Neutrophil (primary cell): Measurements from ENCODE around the gene C1orf52.

Source experiments
- H3K27ac ChIP-seq: fragments of 200-600 bp; sonication (generic); 2 replicates; pipeline ENCODE4 v1.5.1; 2016; ENCODE audit warnings: mild to moderate bottlenecking, moderate library complexity
- H3K27me3 ChIP-seq: fragments of 200-600 bp; sonication (generic); 2 replicates; pipeline ENCODE4 v1.6.0; 2016; ENCODE audit warnings: mild to moderate bottlenecking
- H3K36me3 ChIP-seq: fragments of 200-600 bp; sonication (generic); 2 replicates; pipeline ENCODE4 v1.5.1; 2017
- H3K4me1 ChIP-seq, 2 experiments: fragments of 200-600 bp in 1 of 2; sonication (generic) in 1 of 2; 1 replicate in 1 of 2; 2 replicates in 1 of 2; pipeline versions ENCODE4 v1.5.1 to v1.6.1; 2013 to 2016; ENCODE audit warnings: low read depth in 1 of 2, low read length in 1 of 2, mild to moderate bottlenecking in 1 of 2, moderate library complexity in 1 of 2; ENCODE audit not compliant: control insufficient read depth in 1 of 2, insufficient read depth in 1 of 2
- H3K4me3 ChIP-seq, 2 experiments: fragments of 200-600 bp in 1 of 2; sonication (generic) in 1 of 2; 1 replicate in 1 of 2; 2 replicates in 1 of 2; pipeline ENCODE4 v1.5.1; 2013 to 2016; ENCODE audit warnings: low read depth in 1 of 2, low read length in 1 of 2, mild to moderate bottlenecking in 1 of 2, moderate library complexity in 1 of 2
- H3K9me3 ChIP-seq: fragments of 200-600 bp; sonication (generic); 2 replicates; pipeline ENCODE4 v1.5.1; 2016
- TF ChIP-seq, protein P1 (sequence below): fragments of 200-600 bp; sonication (generic); IDR thresholded peaks from 2 replicates; pipeline ENCODE4 v1.5.1; 2016; ENCODE audit warnings: antibody characterized with exemption

The C1orf52 gene

DNA sequence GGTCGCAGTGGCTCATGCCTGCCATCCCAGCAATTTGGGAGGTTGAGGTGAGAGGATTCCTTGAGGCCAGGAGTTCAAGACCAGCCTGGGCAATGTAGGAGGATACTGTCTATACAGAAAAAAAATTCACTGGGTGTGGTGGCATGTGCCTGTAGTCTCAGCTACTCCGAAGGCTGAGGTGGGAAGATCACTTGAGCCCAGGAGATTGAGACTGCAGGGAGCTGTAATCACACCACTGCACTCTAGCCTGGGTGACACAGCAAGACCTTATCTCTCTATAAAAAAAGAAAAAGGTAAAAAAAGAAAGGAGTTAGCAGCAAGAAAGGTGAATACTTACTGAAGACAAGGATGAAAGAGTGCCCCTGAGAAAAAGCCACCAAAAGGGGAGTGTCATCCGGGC is 40.7 kb upstream of the C1orf52 start:
- no peaks in the 10 kb centered on the region for H3K4me1 ChIP-seq
- TF ChIP-seq, protein P1, sequence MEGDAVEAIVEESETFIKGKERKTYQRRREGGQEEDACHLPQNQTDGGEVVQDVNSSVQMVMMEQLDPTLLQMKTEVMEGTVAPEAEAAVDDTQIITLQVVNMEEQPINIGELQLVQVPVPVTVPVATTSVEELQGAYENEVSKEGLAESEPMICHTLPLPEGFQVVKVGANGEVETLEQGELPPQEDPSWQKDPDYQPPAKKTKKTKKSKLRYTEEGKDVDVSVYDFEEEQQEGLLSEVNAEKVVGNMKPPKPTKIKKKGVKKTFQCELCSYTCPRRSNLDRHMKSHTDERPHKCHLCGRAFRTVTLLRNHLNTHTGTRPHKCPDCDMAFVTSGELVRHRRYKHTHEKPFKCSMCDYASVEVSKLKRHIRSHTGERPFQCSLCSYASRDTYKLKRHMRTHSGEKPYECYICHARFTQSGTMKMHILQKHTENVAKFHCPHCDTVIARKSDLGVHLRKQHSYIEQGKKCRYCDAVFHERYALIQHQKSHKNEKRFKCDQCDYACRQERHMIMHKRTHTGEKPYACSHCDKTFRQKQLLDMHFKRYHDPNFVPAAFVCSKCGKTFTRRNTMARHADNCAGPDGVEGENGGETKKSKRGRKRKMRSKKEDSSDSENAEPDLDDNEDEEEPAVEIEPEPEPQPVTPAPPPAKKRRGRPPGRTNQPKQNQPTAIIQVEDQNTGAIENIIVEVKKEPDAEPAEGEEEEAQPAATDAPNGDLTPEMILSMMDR: no peak
- H3K27me3 ChIP-seq: no peaks in the 10 kb centered on the region
- H3K4me3 ChIP-seq: no peak overlapping the region
- no peak overlapping the region for H3K27ac ChIP-seq
- H3K36me3 ChIP-seq: no peaks in the 10 kb centered on the region
- H3K9me3 ChIP-seq: no peaks in the 10 kb centered on the region

DNA sequence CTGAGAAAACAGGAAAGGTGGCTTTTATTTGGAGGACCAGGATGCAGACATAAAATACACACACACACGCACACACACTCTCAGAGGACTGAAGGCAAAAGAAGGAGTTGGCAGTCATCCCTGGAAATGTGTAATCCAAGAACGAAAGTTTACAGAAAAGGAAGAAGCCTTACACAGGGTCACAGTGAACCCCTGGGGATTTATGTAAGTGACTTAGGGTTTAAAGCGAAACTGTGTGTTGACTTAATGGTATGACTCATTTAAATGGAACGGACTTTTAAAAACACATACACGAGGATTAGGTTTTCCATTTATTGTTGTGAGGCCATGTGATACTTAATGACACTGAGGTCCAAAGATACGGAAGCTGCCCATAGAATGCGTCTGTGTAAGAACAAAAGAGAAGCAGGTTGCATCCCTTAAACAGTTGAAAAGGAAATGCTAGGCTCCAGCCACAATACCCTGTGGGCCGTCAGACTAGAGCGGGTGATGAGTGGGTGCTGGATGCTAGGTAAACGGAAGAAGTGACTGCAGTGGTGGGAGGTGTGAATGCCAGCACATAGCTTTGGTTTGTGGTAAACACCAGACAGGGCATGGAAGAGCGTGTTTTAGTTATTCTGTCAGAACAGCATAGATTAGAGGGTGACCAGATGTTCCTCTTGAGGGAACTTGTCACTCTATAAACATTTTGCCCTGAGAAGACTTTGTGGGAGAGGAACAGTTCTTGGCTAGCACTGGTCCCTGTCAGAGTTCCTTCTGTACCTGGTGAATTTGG is 38.6 kb upstream of the C1orf52 start:
- no peaks in the 10 kb centered on the region for H3K4me1 ChIP-seq
- no peak overlapping the region for H3K4me3 ChIP-seq
- no peak overlapping the region for H3K27ac ChIP-seq

DNA sequence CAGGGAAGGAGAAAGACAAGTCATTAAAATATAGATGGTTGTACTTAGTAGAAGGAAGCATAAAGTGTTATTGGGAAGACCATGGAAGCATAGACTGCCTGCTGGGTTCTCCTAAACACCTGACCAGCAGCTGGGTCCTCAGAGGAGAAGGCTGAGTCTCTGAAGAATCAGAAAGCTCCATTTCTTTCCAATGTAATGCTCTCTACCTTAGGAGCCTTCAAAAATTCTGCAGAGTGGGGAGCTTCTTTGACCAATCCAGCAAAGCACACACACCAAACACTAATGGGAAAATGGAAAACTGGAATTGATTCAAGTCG is 38.0 kb upstream of the C1orf52 start:
- Histone ChIP-seq H3K9me3 (no peaks in the 10 kb centered on the region), H3K27me3 (no peaks in the 10 kb centered on the region), H3K27ac (no peak overlapping the region), H3K36me3 (no peaks in the 10 kb centered on the region), H3K4me1 (no peaks in the 10 kb centered on the region), H3K4me3 (no peak overlapping the region)
- TF ChIP-seq, protein P1: no peak

More for the DNA sequence above, 38.6 kb upstream of the C1orf52 start:
- no peaks in the 10 kb centered on the region for H3K9me3 ChIP-seq
- no peaks in the 10 kb centered on the region for H3K36me3 ChIP-seq
- TF ChIP-seq, protein P1: no peak
- H3K27me3 ChIP-seq: no peaks in the 10 kb centered on the region

DNA sequence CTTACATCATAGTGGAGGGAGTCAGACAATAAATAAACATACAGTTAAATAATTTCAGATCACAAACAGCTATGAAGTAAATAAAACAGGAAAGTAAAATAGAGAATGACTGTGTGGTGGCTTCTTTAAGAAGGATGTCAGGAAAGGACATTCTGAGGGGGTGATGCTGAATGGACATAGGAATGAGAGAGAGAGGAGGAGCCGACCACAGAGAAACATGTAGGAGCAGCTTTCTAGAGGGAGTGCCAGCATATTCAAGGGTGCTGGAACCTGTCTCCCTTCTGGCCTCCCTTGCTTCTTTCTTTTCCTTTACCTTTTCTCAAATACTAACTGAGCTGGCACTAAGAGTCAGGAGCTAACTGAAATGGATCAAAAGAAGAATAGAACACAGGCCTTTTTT is 37.5 kb upstream of the C1orf52 start:
- Histone ChIP-seq H3K36me3 (no peaks in the 10 kb centered on the region), H3K27me3 (no peaks in the 10 kb centered on the region), H3K27ac (no peak overlapping the region), H3K9me3 (no peaks in the 10 kb centered on the region), H3K4me3 (no peak overlapping the region), H3K4me1 (no peaks in the 10 kb centered on the region)
- TF ChIP-seq, protein P1: no peak

DNA sequence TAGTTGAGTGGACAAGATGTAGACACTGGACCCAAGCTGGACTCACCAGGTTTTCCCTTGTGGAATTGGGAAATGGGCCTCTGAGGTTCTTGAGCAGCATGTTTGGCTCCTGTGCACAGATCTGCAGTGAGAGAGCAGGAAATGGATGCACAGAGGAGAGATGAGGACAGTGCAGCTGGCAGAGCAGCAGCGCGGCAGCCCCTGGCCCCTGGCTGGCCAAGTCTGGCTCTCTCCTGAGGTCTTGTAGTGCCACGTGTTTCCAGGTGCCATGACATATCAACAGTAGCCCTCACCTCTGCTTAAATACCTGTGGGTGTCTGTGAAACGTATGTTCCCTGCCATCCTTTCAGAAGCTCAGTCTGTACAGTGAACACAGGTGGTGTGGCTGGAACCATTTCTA is 36.2 kb upstream of the C1orf52 start:
- TF ChIP-seq, protein P1: no peak
- Histone ChIP-seq H3K4me1 (no peaks in the 10 kb centered on the region), H3K4me3 (no peak overlapping the region), H3K27ac (no peak overlapping the region), H3K27me3 (peaks cover 2% of the 10 kb centered on the region), H3K36me3 (no peaks in the 10 kb centered on the region), H3K9me3 (no peaks in the 10 kb centered on the region)
